Activated naive CD4-positive, alpha-beta T cell treated with anti-CD3 and anti-CD28 coated beads, Interleukin-2, amount 50 U/mL, for 72 hours (primary cell): ENCODE data around the gene WNT3. TPM values are rescaled to one million over a fixed set of nuclear protein-coding genes. Genes with fewer than 3 reads are reported as not detected.
A peak's percentile ranks its signal among the peaks of the same experiment; 100 is the strongest.

ENCODE experiments used
- ATAC-seq, 2 donors: fragments of 150-1000 bp; cut with Tn5 transposase; 2 replicates each; pipeline ENCODE4 v1.10.0; 2021; ENCODE audit warnings: mild to moderate bottlenecking in 2 of 2, moderate library complexity in 2 of 2
- DNase-seq, 2 donors: peaks; one replicate each; pipeline ENCODE4 v3.0.0; 2021 to 2022; ENCODE audit warnings: low spot score in 2 of 2
- H3K27ac Mint-ChIP-seq, 2 donors: one replicate each; pipeline ENCODE4 v1.8.0; 2022; ENCODE audit warnings: mild to moderate bottlenecking in 2 of 2, mixed read lengths in 2 of 2
- H3K36me3 Mint-ChIP-seq, 2 donors: one replicate each; pipeline ENCODE4 v1.8.0; 2022; ENCODE audit warnings: mixed read lengths in 2 of 2
- H3K9me3 Mint-ChIP-seq, 2 donors: one replicate each; pipeline ENCODE4 v1.8.0; 2022; ENCODE audit warnings: mixed read lengths in 2 of 2
- total RNA-seq, 2 donors: library from RNA; stranded (reverse); gene quantifications; one replicate each; pipeline ENCODE4 v1.2.3, GENCODE V29; 2022

Gene WNT3
- total RNA-seq, 2 donors from 2014 or later, result 0.16 TPM; not detected in 1

DNA sequence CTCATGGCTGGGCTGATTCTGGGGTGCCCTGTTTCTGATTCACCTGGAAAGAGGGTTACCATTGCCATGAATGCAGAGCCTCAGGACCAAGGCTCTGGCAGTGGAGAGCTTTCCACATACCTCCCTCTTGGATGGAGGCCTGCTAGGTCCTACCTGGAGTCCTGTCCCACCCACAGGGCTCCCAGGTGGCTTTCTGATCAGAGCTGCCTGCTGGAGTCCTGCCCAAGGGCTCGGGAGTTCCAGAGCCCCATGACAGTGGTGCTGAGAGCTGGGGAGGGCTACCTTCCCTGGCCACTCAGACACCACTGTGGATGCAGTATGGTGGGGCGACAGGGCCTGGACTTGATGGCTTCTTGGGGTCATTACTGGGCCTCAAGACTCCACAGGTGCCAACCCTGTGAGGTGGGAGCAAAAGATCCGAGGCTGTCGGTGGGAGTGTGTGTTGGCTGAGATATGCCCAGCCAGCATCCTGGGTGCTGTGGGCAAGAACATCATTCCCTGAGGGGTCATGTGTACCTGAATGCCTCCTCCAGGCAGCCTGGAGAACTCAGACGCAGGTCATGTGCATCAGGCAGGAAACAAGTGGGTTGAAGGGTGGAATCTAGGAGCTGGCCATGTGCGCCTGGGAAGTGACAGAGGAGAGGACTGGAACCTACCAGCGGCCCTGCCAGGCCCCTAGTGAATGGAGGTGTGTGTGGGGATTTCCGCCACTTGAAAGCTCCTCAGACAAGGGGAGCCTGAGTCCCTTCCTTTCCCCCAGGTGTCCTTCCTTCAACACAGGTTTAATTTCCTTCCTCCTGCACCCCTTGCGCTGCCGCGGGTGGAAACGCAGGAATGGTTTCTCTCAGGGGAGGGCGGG lies 2.3 kb upstream of the WNT3 start:
- no peak for ATAC-seq
- no peaks in the 10 kb centered on the region for H3K9me3 Mint-ChIP-seq

DNA sequence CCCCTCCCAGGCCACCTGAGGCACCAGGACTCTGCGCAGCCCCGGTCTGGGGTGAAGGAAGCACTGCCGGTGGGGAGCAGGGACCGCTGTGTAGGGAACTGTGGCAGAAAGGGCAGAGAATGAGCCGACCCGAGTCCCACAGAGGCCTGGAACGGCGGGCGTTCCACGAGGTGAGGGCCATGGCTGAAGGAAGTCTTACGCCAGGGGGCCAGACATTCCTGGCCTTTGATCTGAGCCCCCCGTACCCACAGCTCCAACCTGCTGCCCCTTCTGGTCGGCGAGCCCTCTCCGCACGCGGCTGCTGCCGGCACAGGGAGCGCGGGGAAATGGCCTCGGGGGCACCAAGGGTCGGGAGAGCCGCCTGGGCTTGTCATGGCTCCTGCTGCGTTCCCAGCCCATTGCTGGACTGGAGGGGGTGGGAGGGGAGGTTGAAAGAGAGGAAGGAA lies 1.4 kb upstream of the WNT3 start:
- peaks cover 8 to 13% of the 10 kb centered on the region in 2 donors for H3K36me3 Mint-ChIP-seq
- no peak for ATAC-seq

More for the DNA sequence above, 2.3 kb upstream of the WNT3 start:
- H3K36me3 Mint-ChIP-seq, result peaks cover 8 to 13% of the 10 kb centered on the region in 2 donors
- no peak for DNase-seq
- H3K27ac Mint-ChIP-seq, result no peak overlapping the region

DNA sequence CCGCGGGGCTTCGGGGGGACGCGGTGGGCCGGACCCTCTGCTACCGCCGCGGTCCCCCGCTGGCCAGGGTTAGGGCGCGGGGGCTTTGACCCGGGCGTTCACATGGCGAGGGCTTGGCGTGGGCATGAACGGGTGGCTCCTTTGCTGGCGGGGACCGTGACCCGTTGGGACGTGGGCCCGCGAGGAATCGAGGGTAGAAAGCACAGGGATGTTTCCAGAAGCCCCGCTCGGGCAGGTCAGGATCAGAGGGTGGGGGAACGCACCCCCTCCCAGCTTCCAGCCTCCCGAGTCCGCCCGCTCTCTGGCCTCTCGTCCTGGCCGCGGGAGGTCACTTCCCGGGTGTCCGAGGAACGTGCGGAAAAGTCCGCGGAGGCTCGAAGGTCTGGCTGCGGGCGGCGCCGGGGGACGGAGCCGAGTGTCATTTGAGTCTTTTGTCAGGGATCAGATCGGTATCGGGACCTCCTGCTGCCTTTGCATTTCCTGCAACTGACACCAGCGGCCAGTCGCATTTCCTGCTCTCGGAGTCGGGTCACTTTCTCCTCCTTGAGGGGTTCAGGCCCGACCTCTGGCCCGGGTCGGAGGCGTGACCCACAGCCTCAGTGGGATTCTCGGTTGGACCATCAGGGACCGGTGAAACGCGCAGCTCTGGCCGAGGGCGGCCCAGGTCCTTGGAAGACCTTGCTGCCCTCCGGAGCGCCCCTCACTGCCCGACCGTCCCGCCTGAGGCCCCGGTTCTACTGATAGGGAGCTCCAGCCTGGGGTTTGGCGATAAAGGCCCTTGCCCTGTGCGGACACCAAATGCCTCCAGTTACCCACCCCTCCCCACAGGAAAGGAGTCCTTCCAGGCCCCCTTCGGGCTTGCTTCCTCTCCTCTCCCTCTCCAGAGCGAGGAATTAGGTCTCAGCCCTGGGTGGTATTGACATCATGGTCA lies 702 bp upstream of the WNT3 start:
- peak; percentile 12 to 37 for ATAC-seq
- H3K27ac Mint-ChIP-seq, result no peak overlapping the region
- peaks cover 8 to 13% of the 10 kb centered on the region in 2 donors for H3K36me3 Mint-ChIP-seq
- peak in 1 of 2 donors; percentile 26 for DNase-seq
- H3K9me3 Mint-ChIP-seq, result no peaks in the 10 kb centered on the region

More for the DNA sequence above, 1.4 kb upstream of the WNT3 start:
- DNase-seq, result no peak
- H3K27ac Mint-ChIP-seq, result no peak overlapping the region
- no peaks in the 10 kb centered on the region for H3K9me3 Mint-ChIP-seq

DNA sequence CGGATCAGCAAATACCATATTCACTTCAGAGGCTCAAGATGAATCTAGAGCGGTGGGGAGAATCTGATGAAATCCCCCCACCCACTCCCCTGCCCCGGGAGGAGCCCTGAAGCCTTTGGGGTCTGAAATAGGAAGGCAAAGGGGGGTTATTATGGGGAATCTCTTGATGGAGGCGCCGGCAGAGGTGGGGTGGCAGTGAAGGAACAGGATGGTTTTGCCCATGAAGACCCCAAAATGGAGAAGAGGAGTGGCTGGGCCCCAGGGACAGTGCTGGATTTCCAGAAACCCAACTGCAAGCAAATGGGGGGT lies 637 bp downstream of the WNT3 start:
- DNase-seq (no peak), ATAC-seq (no peak)
- H3K27ac Mint-ChIP-seq, result no peak overlapping the region
- H3K9me3 Mint-ChIP-seq, result no peaks in the 10 kb centered on the region
- peaks cover 8 to 13% of the 10 kb centered on the region in 2 donors for H3K36me3 Mint-ChIP-seq

DNA sequence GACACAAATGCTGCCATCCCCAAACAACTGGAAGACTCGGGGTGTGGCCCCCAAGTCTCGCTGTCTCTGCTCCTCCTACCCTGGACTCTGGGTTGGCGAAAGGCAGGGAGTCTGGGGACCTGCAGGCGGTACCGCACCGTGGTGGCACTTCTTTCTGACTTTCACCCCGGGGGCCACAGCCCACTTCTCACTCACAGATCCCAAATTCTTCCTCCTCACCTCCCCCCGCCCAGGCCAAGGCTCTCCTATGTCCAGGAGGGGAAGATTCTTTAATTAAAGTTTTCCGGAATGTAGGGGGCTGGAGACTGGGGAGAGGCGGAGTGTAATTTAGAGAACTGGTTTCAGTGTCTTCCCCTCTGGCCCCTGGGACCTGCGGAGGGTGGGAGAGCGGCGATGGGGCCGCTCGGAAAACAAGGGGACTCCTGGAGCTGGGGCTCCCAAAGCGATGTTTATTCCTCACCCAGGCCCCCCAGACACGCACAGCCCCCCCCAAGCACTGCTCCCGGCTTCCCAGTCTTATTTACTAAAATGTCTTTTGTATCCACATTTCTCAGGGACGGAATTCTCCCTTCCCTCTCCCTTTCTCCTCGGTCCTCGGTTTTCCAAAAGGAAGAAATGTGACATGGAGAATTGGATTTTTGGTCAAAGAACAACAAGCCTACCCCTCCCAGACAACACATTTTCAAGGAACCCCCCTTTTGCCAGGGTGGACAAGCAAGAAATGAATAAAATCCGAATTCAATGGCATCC lies 1.2 kb downstream of the WNT3 start:
- DNase-seq (no peak), ATAC-seq (no peak)
- Mint-ChIP-seq H3K9me3 (no peaks in the 10 kb centered on the region), H3K27ac (no peak overlapping the region), H3K36me3 (peaks cover 8 to 13% of the 10 kb centered on the region in 2 donors)

DNA sequence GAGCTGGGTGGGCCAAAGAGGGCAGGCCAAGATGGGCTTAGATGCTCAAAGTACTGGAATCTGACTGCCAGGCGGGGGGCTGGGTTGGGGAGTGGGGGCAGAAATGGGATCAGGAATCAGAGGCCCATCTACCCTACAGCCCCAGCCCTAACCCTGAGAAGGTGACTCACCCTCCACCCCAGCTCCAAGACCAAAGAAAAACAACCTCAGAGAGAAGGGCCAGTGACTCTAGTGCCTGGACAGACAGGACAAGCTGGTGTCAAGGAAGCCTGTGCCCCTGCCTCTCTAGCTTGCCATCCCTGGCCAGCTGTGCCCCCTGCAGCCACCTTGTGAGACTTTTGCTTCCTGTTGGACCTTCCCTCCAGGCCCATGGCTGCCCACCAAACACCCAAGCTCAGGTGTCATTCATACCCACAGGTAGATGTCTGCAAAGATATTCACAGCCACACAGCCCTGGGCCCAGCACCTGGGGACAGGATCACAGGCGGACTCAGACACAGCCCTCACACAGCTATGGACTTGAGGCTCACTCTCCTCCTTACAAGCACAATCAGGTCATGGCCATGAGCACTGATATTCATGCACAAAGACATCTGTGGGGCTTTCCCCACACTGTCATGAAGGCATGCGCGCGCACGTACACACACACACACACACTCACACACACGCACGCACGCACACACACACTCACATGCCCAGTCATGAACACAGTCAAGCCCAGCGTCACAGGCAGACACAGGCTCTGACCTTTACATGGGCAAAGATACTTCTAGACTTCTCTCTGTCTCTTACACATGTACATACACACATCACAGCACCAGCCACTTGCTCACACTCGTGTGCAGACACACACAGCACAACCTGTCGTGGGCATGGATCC lies 2.8 kb downstream of the WNT3 start:
- ATAC-seq, result no peak
- DNase-seq, result no peak
- H3K27ac Mint-ChIP-seq, result no peak overlapping the region
- no peaks in the 10 kb centered on the region for H3K9me3 Mint-ChIP-seq
- peaks cover 8 to 9% of the 10 kb centered on the region in 2 donors for H3K36me3 Mint-ChIP-seq

DNA sequence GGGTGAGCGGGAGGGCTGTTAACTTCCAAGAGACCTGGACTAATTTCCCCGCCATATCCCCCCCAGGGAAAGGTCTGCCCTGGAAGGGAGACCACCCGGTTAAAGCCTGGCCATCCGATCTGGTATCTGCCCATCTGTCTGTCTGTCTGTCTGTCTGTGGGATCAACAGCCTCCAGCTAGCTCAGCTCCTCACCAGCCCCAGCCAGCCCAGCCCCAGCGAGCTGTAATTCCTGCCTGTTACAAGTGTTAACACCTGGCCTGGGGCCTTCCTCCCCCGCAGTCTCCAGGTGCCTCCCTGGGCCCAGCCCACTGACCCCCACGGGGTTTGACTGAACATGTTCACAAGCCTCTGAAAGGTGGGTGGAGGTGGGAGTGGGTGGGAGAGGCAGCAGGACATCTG lies 4.0 kb downstream of the WNT3 start:
- Mint-ChIP-seq H3K36me3 (peaks cover 7 to 8% of the 10 kb centered on the region in 2 donors), H3K27ac (no peak overlapping the region), H3K9me3 (no peaks in the 10 kb centered on the region)
- ATAC-seq (no peak), DNase-seq (no peak)

DNA sequence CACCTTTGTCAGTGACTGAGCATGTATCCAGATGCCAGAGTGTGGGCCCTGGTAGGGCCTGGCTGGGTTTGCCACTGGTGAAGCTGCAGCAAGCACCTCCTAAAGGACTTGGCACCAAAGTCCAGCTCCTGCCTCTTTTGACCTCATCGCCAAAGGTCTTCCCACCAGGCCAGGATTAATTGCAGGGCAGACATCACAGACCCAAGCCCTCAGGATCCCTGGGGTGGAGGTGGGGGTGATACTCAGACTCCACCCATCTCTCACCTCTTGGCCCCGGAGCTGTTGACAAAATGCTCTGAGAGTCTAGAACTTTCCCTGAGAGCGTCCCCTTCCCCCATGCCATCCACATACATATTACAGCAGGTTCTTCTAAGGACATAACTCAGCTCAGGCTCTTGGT lies 4.6 kb downstream of the WNT3 start:
- peaks cover 7 to 8% of the 10 kb centered on the region in 2 donors for H3K36me3 Mint-ChIP-seq
- H3K27ac Mint-ChIP-seq, result no peak overlapping the region
- no peak for DNase-seq
- ATAC-seq, result no peak
- no peaks in the 10 kb centered on the region for H3K9me3 Mint-ChIP-seq

DNA sequence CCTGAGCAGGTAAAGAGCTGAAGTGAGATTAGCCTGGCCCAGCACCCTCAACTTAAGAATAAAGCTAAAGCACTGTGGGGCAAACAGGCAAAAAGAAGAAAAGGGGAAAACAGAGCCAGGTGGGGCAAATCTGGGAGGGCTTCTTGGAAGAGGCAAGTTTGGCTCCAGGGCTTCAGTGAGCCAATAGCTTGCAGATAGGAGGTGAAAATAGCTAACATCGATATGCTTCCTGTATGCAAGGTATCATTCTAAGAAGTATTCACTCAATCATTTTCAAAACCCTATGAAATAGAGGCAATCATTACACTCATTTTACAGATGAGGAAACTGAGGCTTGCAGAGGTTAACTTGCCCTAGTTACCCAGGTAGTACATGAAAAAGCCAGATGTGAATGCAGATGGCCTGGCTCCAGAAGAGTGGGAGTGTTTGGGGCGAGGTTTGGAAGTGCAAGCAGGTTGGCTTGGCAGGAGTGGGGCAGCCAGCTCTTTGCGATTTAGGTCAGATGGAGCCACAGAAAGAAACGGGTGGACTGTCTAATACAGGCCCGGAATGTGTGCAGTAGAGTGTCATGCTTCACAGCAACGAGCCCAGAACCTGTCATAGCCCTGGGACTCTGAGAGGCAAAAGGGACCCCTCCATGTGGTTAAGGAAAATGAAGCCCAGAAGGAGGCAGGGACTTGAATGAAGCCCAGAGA lies 5.7 kb downstream of the WNT3 start:
- ATAC-seq (no peak), DNase-seq (no peak)
- Mint-ChIP-seq H3K9me3 (no peaks in the 10 kb centered on the region), H3K27ac (no peak overlapping the region), H3K36me3 (peaks cover 7% of the 10 kb centered on the region in 2 donors)

DNA sequence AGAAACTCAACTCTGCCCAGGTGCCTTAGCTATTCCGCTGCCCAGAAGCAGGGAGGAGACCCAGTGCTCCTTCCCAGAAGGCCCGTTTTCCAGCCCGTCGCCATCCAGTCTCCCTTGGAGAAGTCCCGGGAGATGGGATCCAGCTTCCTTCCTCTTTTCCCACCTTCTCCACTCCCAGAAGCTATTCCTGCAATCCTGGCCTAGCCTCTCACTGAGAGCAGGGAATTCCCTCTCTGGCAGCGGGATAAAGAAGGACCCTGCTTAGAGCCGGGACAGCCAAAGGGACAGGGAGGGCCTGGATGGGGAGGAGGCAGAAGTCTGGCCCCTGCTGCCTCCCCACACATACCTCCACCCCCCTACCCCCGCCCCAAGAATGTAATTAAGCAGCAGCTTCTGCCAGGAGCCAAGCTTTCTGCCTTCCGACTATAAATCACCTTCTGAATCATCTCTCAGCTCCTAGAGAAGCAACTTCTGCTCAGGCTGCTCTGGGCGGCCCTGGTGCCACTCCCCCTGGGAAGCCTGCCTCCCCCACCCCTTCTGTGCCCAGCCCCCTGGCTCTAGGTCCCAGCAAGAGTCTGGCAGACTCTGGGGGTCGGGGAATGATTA lies 6.4 kb downstream of the WNT3 start:
- ATAC-seq (no peak), DNase-seq (no peak)
- H3K27ac Mint-ChIP-seq, result no peak overlapping the region
- peaks cover under 1% of the 10 kb centered on the region in 2 donors for H3K36me3 Mint-ChIP-seq
- no peaks in the 10 kb centered on the region for H3K9me3 Mint-ChIP-seq

DNA sequence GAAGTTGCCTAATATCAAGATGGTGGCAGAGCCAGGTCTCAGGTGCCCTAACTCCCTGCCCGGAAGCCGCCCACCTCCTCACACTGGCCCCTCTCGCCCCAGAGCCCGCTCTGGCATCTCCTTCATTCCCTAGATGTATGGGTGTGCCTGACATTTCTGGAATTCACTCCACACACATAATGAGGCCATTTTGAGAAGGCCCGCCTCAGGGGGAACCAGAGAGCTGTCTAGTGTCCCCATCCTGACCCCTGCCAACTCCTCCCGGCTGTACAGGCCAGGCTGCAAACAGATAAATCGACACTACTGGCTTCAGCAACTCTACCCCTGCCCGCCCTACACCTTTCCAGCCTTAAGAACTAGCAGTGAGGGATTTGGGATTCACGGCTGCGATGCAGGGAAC lies 7.7 kb downstream of the WNT3 start:
- ATAC-seq, result no peak
- no peak for DNase-seq

DNA sequence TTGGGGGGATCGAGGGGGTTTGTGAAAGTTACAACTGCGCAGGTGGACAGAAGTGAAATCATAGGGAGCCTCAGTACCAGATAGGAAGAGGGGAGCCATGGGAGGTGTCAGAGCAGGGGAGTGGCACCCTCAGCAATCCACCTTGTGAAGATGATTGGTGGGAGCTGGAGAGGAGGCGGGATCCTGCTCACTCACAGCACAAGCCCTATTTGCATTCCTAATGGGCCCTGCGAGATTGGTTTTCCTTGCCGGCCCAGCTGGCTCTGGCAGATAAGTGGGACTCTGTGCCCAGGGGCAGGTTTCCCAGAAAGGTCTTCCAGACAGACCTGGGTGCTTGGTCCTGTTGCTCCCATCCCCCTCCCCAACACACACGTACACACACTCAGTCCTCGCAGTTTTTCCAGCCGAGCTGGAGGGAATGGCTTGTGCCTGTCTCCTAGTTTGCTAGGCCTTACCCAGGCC lies 9.4 kb downstream of the WNT3 start:
- no peak for DNase-seq
- H3K27ac Mint-ChIP-seq, result no peak overlapping the region
- no peak for ATAC-seq
- no peaks in the 10 kb centered on the region for H3K36me3 Mint-ChIP-seq
- peaks cover 0 to 4% of the 10 kb centered on the region in 2 donors for H3K9me3 Mint-ChIP-seq

More for the DNA sequence above, 7.7 kb downstream of the WNT3 start:
- no peak overlapping the region for H3K27ac Mint-ChIP-seq
- H3K36me3 Mint-ChIP-seq, result no peaks in the 10 kb centered on the region
- H3K9me3 Mint-ChIP-seq, result no peaks in the 10 kb centered on the region

DNA sequence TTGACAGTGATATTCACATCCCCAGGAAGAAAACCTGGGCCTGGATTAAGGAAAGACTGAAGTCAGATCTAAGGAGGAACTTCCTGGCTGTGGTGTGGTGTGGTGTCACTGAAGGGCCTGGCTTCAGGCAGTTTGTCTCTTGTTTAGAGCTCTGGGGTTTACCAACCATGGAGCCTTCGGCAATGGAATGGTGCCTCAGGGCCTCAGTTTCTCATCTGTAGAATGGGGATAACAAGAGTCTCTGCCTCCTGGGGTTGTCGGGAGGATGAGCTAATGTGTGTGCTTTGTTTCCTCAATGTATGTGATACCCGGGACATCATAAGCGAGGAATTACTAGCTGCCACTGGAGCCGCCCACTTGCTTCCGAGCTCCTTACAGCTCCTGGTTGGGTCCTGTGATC lies 12.7 kb downstream of the WNT3 start:
- Mint-ChIP-seq H3K27ac (no peak overlapping the region), H3K36me3 (no peaks in the 10 kb centered on the region), H3K9me3 (peaks cover 0 to 5% of the 10 kb centered on the region in 2 donors)
- ATAC-seq (no peak), DNase-seq (no peak)

DNA sequence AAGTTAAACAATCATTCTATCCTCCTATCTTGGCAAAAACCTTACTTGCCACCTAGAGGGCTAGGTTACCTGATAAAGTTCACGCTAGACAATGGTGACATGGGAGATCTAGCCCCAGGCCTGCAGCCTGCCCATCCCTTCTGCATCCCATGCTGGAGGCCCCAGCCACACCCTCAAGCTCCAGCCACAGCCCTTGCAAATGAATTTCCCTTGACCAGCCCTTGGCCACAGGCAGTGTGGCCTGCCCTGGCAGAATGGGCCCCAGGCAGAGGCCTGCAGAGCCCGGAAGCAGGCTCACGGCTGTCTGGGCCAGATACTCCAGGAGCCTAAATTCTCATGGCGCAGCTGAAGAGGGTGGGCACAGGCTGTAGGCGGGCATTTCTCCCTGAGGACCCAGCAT lies 14.9 kb downstream of the WNT3 start:
- ATAC-seq (no peak), DNase-seq (no peak)
- Mint-ChIP-seq H3K27ac (no peak overlapping the region), H3K36me3 (no peaks in the 10 kb centered on the region), H3K9me3 (peaks cover 0 to 10% of the 10 kb centered on the region in 2 donors)

DNA sequence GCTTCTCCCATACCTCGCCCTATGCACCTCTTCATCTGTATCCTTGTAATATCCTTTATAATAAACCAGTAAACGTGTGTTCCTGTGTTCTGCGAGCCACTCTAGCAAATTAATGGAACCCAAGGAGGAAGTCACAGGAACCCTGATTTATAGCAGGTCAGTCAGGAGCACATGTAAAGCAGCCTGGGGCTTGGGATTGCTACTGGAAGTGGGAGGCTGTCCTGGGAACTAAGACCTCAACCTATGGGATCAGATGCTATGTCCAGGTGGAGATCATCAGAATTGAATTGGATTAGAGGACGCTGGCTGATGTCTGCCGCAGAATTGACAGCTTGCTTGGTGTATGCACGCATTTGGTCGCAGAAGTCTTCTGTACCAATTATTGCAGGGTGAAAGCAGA lies 15.7 kb downstream of the WNT3 start:
- no peak for DNase-seq
- no peak overlapping the region for H3K27ac Mint-ChIP-seq

More for the DNA sequence above, 15.7 kb downstream of the WNT3 start:
- ATAC-seq, result no peak
- no peaks in the 10 kb centered on the region for H3K36me3 Mint-ChIP-seq
- H3K9me3 Mint-ChIP-seq, result peaks cover 0 to 10% of the 10 kb centered on the region in 2 donors
